GM23338 (cell line): ENCODE results near the gene NUP50. TPM values are rescaled to one million over a fixed set of nuclear protein-coding genes. Genes with fewer than 3 reads are reported as not detected.

Experiments used
- ATAC-seq: fragments of 200-7000 bp; cut with Tn5 transposase; 3 replicates; pipeline ENCODE4 v1.9.1; 2020
- DNase-seq: peaks from one replicate; pipeline ENCODE4 v3.0.0-alpha.2; 2015; ENCODE audit warnings: low spot score
- H2AFZ ChIP-seq: fragments of 200-600 bp; sonication (generic); 2 replicates; pipeline ENCODE4 v1.8.0; 2016; ENCODE audit warnings: antibody characterized with exemption, mild to moderate bottlenecking, moderate library complexity
- H3F3A ChIP-seq: fragments of 200-600 bp; sonication (generic); replicated peaks from 2 replicates; pipeline ENCODE4 v1.8.0; 2017; ENCODE audit warnings: antibody characterized with exemption, mixed run types, low read depth
- H3K27ac ChIP-seq: fragments of 200-600 bp; sonication (generic); 2 replicates; pipeline ENCODE4 v1.6.1; 2016; ENCODE audit warnings: low read depth
- H3K27me3 ChIP-seq: fragments of 200-600 bp; sonication (generic); 2 replicates; pipeline ENCODE4 v1.8.0; 2016; ENCODE audit warnings: mild to moderate bottlenecking, mixed run types, moderate library complexity; ENCODE audit not compliant: insufficient read depth
- H3K36me3 ChIP-seq: fragments of 200-600 bp; sonication (generic); 2 replicates; pipeline ENCODE4 v1.8.0; 2016; ENCODE audit warnings: mild to moderate bottlenecking; ENCODE audit not compliant: insufficient read depth
- H3K4me1 ChIP-seq: fragments of 200-600 bp; sonication (generic); 2 replicates; pipeline ENCODE4 v1.8.0; 2016; ENCODE audit warnings: mild to moderate bottlenecking, moderate library complexity; ENCODE audit not compliant: insufficient read depth
- H3K4me2 ChIP-seq: fragments of 200-600 bp; sonication (generic); 2 replicates; pipeline ENCODE4 v1.7.1; 2017; ENCODE audit warnings: mixed run types
- H3K4me3 ChIP-seq: fragments of 200-600 bp; sonication (generic); 2 replicates; pipeline ENCODE4 v1.6.1; 2016; ENCODE audit warnings: mixed run types
- H3K79me2 ChIP-seq: fragments of 200-600 bp; sonication (generic); replicated peaks from 2 replicates; pipeline ENCODE4 v1.8.0; 2017; ENCODE audit warnings: mild to moderate bottlenecking; ENCODE audit not compliant: insufficient read depth
- H3K9me2 ChIP-seq: fragments of 200-600 bp; sonication (generic); 2 replicates; pipeline ENCODE4 v1.8.0; 2017; ENCODE audit not compliant: insufficient read depth
- H4K20me1 ChIP-seq: fragments of 200-600 bp; sonication (generic); replicated peaks from 2 replicates; pipeline ENCODE4 v1.8.0; 2017; ENCODE audit warnings: mild to moderate bottlenecking; ENCODE audit not compliant: insufficient read depth
- H3K27ac Mint-ChIP-seq: 2 replicates; pipeline ENCODE4 v1.8.0; 2020; ENCODE audit warnings: inconsistent platforms, mild to moderate bottlenecking, moderate library complexity, mixed read lengths
- H3K27me3 Mint-ChIP-seq: 3 replicates; pipeline ENCODE4 v1.8.0; 2022; ENCODE audit warnings: low read depth, mild to moderate bottlenecking, moderate library complexity, mixed read lengths, inconsistent platforms; ENCODE audit not compliant: insufficient read depth, poor library complexity
- H3K36me3 Mint-ChIP-seq: 3 replicates; pipeline ENCODE4 v1.8.0; 2021; ENCODE audit warnings: low read depth, mild to moderate bottlenecking, inconsistent platforms, moderate library complexity, mixed read lengths
- H3K4me1 Mint-ChIP-seq: 3 replicates; pipeline ENCODE4 v1.8.0; 2020; ENCODE audit warnings: mild to moderate bottlenecking, inconsistent platforms, mixed read lengths
- H3K4me3 Mint-ChIP-seq: 3 replicates; pipeline ENCODE4 v1.8.0; 2021; ENCODE audit warnings: moderate library complexity, mild to moderate bottlenecking, inconsistent platforms, mixed read lengths
- H3K9me3 Mint-ChIP-seq: 3 replicates; pipeline ENCODE4 v1.8.0; 2020; ENCODE audit warnings: moderate library complexity, mild to moderate bottlenecking, inconsistent platforms, mixed read lengths
- CREB1 ChIP-seq: fragments of 250-450 bp; sonication (Bioruptor Pico); IDR thresholded peaks from 2 replicates; pipeline ENCODE4 v1.5.0; 2020; ENCODE audit warnings: low read depth, mild to moderate bottlenecking, moderate library complexity
- EZH2 ChIP-seq: fragments of 200-600 bp; sonication (generic); IDR thresholded peaks from one replicate; pipeline ENCODE4 v1.8.0; 2017; ENCODE audit warnings: antibody characterized with exemption, mild to moderate bottlenecking, low read depth; ENCODE audit not compliant: unreplicated experiment
- JUNB ChIP-seq: IDR thresholded peaks from one replicate; pipeline ENCODE4 v1.6.1; 2016; ENCODE audit warnings: antibody characterized with exemption; ENCODE audit not compliant: unreplicated experiment
- REST ChIP-seq: IDR thresholded peaks from one replicate; pipeline ENCODE4 v1.6.1; 2018; ENCODE audit warnings: antibody characterized with exemption; ENCODE audit not compliant: unreplicated experiment
- STAT1 ChIP-seq: IDR thresholded peaks from one replicate; pipeline ENCODE4 v1.6.1; 2016; ENCODE audit warnings: antibody characterized with exemption; ENCODE audit not compliant: unreplicated experiment
- ZNF462 ChIP-seq: fragments of 250-450 bp; sonication (Bioruptor Pico); IDR thresholded peaks from 2 replicates; pipeline ENCODE4 v1.5.0; 2020; ENCODE audit warnings: mild to moderate bottlenecking, moderate library complexity
- polyA plus RNA-seq: library from polyadenylated mRNA; unstranded; fragments of >200 nt; fragmentation: Nextera tagmentation; extraction: Ambion mirVana; gene quantifications from 2 replicates; pipeline ENCODE4 v1.2.1, GENCODE V29; 2016
- total RNA-seq: library from RNA; depleted of rRNA; stranded (reverse); fragments of >200 nt; shearing (Covaris generic); gene quantifications from 2 replicates; pipeline ENCODE4 v1.2.3, GENCODE V29; 2014
- TF ChIP-seq, protein P1 (sequence below): IDR thresholded peaks from 2 replicates; pipeline ENCODE4 v1.6.1; 2016; ENCODE audit warnings: antibody characterized with exemption

Gene NUP50
- total and polyA plus RNA-seq, 2 experiments from 2014 or later: 45.9 to 96.6 TPM

DNA sequence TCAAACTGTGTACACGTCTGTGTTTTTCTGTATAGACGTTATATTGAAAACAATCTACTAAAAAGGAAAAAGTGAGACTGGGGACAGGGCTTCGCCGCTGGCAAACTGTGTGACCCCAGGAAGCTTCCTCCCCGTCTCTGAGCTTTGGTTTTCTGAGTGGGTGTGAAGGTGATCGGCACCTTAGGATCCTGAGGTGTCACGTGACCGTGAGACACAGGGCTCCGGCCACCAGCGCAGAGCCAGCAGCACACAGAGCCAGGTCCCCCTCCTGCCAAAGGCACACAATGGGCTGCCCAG, 44.9 kb downstream of the NUP50 start:
- H3K27ac ChIP-seq: no peak overlapping the region
- H3K36me3 Mint-ChIP-seq: peaks cover 10% of the 10 kb centered on the region; the same call in 2 of the 3 replicates

More for the DNA sequence above, 44.9 kb downstream of the NUP50 start:
- Histone ChIP-seq H3K27me3 (no peaks in the 10 kb centered on the region), H3F3A (no peaks in the 10 kb centered on the region; the same call in 1 of the 2 replicates), H3K79me2 (peaks cover 3% of the 10 kb centered on the region), H3K4me2 (no peak overlapping the region), H3K9me2 (no peaks in the 10 kb centered on the region), H2AFZ (no peak overlapping the region), H3K36me3 (no peaks in the 10 kb centered on the region), H3K4me1 (peaks cover 10% of the 10 kb centered on the region), H3K4me3 (no peak overlapping the region), H4K20me1 (no peaks in the 10 kb centered on the region; the same call in 1 of the 2 replicates)
- DNase-seq (no peak), ATAC-seq (no peak)
- Mint-ChIP-seq H3K27me3 (peaks cover 18% of the 10 kb centered on the region), H3K9me3 (no peaks in the 10 kb centered on the region), H3K4me3 (no peak overlapping the region), H3K4me1 (peaks cover 30% of the 10 kb centered on the region), H3K27ac (no peak overlapping the region)
- TF ChIP-seq, protein P1, sequence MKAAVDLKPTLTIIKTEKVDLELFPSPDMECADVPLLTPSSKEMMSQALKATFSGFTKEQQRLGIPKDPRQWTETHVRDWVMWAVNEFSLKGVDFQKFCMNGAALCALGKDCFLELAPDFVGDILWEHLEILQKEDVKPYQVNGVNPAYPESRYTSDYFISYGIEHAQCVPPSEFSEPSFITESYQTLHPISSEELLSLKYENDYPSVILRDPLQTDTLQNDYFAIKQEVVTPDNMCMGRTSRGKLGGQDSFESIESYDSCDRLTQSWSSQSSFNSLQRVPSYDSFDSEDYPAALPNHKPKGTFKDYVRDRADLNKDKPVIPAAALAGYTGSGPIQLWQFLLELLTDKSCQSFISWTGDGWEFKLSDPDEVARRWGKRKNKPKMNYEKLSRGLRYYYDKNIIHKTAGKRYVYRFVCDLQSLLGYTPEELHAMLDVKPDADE: no peak
- TF ChIP-seq CREB1 (no peak), EZH2 (no peak), JUNB (no peak), ZNF462 (no peak), REST (no peak), STAT1 (no peak)
